ENCODE data around the gene RGMB.
A peak's percentile ranks its signal among the peaks of the same experiment; 100 is the strongest.

RGMB gene

DNA sequence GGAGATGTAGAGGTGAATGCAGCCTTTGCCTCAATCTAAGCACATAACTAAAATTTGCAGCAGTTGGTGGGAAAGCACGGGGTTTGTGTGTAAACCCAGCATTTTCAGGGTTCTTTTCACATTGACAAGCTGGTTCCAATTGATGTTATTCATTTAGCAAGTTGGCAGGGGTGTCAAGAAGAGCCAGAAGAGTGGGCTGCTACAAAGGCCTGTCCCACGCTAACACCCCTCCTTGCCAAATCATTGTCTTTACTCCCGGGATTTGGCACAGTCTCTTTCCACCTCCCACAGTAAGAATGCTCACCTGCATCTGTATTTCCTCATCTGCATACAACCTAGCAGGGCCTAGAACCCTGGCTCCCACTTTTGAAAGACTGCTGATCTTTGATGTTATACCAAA is 11.8 kb downstream of the RGMB start:
- DNase-seq (ENCODE audit: low spot score) = peak; percentile 51

DNA sequence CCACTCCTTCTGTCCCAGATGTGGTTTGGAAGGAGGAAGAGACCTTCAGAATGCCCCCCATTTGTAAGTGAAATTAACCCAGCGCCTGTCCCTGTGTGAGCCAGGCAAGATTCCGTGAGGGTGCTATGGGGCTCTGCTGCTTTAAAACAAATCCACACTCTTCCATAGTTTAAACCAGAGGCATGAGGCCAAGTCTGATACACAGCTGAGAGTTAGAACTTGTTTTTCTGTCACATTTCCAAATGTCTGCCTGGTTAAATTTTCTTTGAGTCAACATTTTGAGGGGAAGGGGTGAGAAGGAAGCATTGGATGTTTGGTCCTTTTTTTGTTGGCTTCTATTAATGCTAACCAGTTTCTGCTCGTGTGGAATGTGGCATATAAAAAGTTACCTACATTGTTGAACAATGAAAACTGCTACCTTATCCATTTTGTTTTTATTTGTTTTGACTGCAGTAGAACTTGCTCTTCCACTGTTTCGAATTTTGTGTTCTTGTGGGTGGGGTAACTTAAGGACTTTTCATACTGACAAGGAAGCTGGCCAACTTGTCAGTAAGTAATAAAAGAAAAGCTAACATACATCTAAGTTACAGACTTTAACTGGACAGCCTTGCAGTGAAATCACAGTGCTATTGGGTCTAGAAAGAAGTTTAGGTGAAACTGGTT is 12.9 kb downstream of the RGMB start:
- DNase-seq (ENCODE audit: low spot score) = no peak

DNA sequence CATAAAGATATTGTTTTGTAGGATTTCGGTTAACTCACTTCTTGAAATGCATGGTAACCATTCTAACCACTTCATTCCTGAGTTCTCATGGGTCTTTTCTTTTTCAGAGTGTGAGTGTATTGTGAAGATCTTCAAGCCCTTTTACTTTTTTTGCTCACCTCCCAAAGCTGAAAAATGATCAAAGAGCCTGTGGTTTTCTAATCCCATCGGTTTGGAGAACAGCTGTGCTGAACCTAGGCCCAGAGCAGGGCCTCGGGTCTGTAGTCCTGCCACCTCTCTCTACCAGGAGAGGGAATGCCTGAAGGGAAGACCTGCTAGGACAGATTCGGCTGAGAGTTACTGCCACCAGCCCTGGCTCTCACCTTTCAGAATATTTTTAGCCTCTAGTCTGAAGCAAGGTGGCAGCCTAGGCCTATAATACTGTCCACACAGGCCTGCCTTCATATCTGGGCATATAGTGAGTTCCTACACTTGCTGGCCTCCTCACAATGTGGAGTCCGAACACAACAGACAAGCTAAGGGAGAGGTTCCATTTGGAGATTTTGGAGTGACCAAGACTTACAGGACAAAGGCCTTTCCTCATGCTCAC is 13.8 kb downstream of the RGMB start:
- DNase-seq (ENCODE audit: low spot score) = no peak

DNA sequence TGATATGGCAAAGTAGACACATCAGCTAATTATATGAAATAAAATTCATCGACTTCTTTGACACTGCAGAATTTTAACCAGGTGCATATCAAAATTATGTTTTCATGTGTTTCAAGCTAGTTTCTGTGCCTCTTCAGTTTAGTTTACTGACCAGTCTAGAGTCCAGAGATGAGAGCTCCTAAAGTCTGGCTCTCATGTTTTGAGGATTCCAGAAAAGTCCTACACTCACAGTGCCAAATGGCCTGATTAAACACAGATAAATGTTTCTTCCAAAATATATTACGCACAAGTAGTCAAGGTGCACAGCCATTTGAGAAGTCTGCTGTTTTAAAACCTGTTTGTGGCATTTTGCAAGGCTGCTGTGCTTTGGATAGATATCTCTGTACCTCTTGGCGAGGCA is 15.6 kb downstream of the RGMB start:
- DNase-seq (ENCODE audit: low spot score) = no peak

DNA sequence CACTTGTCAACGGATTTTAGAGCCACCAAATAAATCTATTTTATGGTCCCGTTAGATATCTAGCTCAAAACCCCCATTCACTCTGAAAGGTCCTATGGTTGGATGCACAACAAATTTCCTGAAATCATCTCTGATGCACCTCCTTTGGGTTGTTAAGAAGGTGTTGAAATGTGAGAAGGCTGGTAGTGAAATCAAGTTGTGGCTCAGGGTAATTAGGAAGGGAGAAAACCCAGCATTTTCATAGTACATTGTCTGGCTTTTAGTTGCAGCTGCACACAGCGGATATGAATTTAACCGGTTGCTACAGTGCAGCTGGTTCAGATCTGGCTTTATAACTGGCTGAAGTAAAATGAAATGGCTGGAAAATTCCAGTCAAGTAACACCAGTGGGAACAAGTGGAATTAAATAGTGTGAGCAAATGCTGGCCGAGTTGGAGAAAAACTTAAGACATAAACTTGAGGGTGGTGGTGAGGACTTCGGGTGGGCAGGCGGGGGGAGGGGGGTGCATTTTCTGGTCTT is 17.6 kb downstream of the RGMB start:
- DNase-seq (ENCODE audit: low spot score) = no peak

DNA sequence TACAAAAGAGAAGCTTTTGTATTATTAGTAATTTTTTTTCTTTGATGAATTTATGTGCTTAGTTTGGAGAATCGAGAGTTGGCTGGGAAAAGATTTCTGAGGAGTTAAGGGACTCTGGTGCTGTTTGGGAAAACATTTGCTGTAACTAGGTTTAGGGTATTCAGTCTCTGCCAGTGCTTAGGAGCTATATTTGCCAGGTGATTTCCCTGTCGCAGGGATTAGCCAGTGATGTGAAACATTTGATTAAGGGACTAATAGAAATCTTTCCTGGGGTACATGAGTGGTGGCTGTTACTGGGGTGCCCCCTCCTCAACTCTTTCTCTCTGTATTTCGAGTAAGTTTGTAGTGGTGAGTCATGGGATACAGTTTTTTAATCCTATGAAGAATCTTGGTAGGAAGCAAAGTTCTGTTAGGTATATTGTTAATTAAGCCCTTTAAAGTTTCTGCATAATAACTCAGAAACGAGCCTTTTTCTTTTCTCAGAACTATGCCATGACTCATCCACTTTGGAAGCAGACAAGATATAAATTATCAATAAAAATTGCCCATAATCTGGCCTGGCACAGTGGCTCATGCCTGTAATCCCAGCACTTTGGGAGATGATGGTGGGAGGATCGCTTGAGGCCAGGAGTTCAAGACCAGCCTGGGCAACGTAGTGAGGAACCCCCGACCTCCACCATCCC is 18.6 kb downstream of the RGMB start:
- DNase-seq (ENCODE audit: low spot score) = no peak

DNA sequence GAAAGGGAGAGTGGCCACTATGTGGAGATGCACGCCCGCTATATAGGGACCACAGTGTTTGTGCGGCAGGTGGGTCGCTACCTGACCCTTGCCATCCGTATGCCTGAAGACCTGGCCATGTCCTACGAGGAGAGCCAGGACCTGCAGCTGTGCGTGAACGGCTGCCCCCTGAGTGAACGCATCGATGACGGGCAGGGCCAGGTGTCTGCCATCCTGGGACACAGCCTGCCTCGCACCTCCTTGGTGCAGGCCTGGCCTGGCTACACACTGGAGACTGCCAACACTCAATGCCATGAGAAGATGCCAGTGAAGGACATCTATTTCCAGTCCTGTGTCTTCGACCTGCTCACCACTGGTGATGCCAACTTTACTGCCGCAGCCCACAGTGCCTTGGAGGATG is 19.8 kb downstream of the RGMB start:
- DNase-seq (ENCODE audit: low spot score) = no peak

DNA sequence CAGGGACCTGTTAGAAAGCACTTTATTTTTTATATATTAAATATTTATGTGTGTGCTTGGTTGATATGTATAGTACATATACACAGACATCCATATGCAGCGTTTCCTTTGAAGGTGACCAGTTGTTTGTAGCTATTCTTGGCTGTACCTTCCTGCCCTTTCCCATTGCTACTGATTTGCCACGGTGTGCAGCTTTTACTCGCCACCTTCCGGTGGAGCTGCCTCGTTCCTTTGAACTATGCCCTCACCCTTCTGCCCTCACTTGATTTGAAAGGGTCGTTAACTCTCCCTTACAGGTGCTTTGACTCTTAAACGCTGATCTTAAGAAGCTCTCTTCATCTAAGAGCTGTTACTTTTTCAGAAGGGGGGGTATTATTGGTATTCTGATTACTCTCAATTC is 20.5 kb downstream of the RGMB start:
- no peak for DNase-seq (ENCODE audit: low spot score)

DNA sequence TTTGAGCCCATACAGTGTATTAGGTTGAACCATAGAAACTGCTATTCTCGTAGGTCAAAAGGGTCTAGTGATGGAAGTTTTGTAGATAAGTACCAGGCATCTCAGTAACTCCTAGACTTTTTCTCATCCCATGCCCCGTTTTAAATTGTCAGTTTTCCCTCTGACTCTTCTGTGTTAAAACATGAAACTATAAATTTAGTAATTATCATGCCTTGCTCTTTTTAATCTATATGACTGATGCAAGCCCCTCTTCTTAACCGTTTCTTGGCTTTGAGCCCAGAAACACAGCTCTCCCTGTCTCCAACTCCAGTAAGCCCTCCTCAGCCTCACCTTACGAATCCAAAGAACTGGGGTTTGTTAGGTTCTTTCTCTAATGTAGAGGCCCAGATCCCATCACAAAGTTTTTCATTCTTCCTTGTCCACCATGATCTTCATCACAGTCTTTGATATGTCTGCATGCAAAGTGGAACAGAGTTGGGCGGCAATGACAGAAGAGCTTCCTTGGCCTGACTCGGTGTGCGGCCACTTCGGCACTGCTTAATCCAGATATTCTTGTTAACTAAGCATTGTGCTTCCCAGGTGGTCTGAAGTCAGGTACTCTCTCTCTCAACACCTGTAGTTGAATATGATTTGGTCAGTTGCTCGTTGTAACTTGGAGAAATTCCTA is 21.1 kb downstream of the RGMB start:
- no peak for DNase-seq (ENCODE audit: low spot score)

DNA sequence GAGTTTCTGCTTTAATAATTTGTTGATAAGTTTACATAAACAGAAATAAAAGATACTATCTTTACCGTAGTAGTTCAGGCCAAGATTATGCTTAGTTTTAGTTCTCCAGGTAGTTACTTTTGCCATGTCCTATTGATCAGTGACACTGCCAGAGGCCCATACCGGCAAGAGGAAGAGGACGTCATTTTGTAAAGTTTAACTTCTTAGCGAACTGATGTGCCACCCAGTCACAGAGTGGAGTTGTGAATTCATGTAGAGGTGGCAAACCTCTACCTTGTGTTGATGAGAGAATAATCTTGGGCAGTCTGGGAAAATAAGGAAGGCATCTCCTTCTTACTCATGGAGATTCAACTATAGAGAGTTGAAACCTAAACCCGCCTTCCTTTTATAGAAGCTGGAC is 21.8 kb downstream of the RGMB start:
- no peak for DNase-seq (ENCODE audit: low spot score)

DNA sequence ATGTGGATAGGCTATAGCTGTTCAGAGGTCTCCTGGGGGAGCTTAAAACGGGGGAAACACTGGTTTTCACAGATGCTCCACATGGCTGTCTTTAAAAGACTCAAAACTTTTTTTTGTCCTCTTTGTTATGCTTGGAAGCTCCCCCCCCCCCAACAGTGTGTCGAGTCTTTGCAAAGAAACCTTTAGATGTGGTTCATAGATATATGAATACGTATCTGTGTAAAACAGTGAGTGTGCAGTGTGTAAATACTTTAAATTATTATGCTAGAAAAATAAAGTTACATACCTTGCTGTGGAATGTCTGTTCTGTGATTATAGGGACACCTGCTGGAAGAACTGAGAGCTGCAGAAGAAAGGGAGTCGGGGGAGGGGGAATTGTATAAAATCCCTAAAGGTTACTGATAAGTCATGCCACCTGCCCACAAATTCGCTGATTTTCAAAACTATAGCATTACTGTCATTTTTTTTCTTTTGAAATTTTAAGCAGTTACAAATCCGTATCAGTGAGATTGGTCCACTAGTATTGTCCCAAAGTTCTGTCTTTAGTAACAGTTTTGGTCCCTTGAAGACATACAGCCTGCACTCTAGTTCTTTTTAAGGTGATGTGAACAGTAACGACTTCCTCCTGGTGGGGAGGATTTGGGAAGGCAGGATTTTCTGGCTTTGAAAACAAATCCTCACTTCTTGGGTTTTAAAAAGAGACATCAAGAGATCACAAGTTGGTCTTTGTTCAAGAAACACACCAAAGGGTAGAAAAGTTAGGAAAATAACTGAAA is 22.9 kb downstream of the RGMB start:
- DNase-seq (ENCODE audit: low spot score) = peak; percentile 45

DNA sequence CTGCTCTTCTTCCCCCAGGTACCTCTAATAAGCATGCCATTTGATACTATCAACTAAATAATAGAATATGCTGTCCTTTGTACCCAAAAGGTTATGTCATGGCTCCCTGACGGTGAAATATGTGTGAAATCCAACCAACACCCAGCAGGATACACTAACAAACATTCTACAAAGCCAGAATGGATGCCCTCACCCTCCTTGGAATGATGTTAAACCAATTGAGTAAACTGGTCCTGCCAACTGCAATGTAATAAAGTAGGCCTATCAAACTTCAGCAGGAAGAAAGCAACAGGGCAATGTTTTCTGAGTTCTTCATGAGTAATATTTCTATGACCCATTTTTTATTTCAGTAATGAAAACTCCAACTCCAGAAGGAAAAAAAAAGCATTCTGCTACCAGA is 24.9 kb downstream of the RGMB start:
- no peak for DNase-seq (ENCODE audit: low spot score)

DNA sequence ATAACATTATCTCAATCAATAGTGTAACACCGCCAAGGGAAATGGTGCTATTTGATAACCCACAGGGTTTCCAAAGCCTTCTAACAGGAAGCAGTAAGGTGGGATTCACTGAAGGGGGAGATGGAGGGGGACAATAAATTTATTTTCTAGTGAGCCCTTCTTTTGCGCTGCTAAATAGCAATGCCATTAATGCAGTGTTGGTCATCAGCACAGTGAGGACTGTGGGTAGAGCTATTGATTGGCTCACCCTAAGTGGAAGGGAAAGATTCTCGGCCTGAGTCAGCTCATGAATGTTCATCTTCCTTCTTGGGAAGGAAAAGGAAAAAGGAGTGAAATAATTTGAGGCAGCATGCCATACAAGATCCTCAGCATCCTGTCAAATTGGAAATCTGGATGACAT is 25.4 kb downstream of the RGMB start:
- DNase-seq (ENCODE audit: low spot score) = no peak

DNA sequence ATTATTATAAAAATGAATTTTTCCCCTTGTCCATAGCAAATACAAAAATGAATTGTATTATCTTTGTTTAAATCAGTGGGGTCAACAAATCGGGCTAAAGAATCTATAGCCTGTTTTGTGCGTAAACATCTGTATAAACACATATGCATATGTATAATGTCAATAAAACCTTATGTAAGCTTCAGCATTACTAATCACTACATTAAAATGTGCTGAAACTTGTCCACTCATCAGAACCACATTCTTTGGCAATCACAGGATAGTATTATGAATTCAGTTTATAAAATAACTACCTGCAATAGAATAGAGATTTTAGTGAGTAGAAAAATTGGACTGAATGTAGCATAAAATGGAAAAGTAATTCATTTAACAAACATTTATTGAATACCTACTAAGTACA is 30.6 kb downstream of the RGMB start:
- no peak for DNase-seq (ENCODE audit: low spot score)

DNA sequence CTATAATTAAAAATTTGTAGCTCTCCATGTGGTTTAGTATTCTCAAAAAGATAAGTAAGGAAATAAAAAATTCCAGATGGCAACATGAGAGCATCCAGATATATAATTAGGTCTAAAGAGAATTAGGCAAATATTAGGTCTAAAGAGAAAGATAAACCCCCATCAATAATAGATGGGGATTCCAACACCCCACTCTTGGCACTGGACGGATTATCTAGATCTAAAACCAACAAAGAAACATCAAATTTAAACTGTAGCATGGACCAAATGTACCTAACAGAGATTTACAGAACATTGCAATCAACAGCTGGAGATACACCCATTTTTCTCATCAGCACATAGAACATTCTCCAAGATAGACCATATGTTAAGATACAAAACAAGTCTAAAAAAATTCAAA is 31.6 kb downstream of the RGMB start:
- no peak for DNase-seq (ENCODE audit: low spot score)

DNA sequence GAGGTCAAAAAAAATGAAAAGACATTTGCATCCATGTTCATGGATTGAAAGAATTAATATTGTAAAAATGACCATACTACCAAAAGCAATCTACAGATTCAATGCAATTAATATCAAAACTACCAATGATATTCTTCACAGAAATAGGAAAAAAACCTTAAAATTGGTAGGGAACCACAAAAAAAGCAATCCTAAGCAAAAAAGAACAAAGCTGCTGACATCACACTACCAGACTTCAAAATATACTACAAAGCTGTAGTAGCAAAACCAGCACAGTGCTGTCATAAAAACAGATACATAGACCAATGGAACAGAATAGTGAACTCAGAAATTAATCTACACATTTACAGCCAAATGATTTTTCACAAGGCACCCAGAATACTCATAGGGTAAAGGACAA is 34.3 kb downstream of the RGMB start:
- DNase-seq (ENCODE audit: low spot score) = no peak

DNA sequence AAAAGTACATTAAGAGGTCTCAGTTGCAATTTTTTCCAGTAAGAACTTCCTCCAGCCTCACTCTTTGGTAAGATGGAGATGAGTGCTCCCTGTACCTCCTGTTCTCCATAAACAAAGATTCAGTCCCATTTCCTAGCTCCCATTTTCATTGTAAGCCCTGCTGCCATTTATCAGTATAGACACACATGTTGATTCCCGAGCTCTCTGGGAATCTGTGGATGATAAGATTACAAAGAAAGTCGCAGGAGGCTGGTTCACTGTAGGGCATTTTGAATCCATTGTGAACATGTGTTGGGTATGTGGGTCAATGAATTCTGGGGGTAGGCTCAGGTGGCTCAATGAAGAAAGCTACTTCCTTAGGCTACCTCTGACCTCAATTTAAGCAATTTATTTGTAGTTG is 36.7 kb downstream of the RGMB start:
- DNase-seq (ENCODE audit: low spot score) = no peak

DNA sequence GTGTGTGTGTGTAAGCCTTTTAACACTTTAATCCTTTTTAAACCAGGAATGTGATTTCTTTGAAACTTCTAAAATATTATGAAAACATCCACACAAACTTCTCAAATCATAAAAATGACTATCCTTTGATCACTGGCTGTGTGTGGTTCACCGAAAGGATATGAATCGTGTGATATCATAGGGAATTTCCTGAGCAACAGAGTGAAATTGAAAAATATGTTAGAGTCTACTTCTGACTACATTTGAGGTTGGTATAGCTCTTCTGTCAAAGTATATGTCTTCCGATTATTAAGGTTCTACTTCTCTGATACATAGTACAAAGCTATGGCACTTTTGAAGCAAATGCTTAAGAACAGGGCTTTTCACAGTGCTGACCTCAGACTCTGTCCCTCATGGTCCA is 40.3 kb downstream of the RGMB start:
- no peak for DNase-seq (ENCODE audit: low spot score)

DNA sequence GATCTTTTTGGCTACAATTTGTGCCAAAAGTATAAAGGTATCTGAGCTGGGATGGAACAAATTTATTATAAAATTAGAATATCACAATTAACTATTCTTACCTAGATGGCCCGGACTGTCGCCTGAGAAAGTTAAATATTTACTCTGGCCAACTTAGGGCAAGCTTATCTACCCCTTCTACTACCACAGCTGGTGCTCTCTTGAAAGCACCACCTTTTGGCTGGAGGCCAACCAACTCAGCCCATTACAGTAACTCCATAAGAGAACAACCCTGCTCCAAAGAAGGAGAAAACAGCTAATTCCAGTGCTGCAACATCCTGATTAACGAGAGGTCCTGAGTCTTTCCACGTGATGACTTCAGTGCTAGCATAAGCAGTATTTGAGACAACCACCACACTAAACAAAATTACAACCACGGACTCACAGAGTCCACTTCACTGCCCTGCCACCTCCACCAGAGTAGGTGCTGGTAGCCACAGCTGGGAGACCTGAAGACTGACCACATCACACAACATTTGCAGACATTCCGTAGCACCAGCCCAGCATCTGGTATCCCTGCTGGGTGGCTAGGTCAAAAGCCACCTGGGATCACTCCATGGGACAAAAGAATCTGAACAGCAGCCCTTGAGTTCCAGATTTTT is 43.2 kb downstream of the RGMB start:
- DNase-seq (ENCODE audit: low spot score) = no peak

DNA sequence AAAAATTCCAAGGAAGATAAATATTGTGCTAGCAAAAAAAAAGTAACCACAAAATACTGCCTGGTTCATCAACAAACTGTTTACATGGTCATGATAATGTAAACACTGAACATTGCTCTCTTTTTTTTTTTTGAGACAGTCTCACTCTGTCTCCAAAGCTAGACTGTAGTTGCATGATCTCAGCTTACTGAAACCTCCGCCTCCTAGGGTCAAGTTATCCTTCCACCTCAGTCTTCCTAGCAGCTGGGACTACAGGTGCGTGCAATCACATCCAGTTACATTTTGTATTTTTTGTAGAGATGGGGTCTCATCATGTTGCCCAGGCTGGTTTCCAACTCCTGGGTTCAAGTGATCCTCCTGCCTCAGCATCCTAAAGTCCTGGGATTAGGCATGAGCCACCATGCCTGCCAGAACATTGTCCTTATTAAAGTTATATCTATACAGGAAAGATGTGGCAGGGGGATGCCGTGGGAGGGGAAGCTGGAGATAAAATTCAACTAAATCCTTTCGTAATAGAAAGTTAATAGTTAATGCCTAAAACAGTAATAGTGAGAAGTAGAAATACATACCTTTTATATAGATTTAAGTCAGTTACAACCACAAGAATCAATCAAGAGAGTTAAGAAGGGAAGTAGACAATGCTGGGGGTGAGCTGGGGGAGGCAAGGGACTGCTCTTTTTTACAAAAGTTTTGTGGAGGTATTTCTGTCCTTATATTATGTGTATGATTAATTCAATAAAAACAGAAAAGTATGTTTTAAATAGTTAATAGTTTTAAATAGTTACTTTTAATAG is 52.3 kb downstream of the RGMB start:
- no peak for DNase-seq (ENCODE audit: low spot score)

DNA sequence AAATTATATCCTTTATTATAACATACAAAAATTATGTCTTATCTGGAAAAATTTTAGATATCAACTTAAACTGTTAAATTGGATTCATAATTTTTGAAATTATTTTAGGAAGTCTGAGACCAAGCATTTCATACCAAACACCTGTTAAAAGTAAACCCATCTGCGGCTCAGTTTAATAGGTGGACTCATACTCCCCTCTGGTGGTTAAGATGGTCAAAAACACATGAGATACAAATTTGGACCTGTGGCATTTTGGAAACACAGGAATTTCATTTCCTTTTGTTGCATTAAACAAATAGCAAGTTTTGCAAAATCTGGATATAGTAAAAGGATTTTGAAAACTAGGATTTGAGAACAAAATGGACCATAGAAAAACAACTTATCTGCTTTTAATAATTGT is 53.7 kb downstream of the RGMB start:
- DNase-seq (ENCODE audit: low spot score) = peak; percentile 27

Data from Ammon's horn (tissue), 1 donor.